Measurements from ENCODE around the gene B9D1. TPM values are rescaled to one million over a fixed set of nuclear protein-coding genes. Genes with fewer than 3 reads are reported as not detected.

B9D1 gene
- polyA plus RNA-seq, 1 of the 3 experiments (the other 2 are of a cell fraction) = 81.6 TPM

- Histone ChIP-seq H2AFZ (ENCODE audit: low read depth) (no peak overlapping the region), H4K20me1 (ENCODE audit: insufficient read depth) (no peaks in the 10 kb centered on the region), H3K79me2 (ENCODE audit: insufficient read depth) (no peaks in the 10 kb centered on the region), H3K36me3 (replicated peaks in 1 of 2; ENCODE audit: control insufficient read depth in 1 of 2, insufficient read depth in 2 of 2, low read length in 1 of 2) (no peaks in the 10 kb centered on the region), H3K27ac (ENCODE audit: low read depth in 2 of 2, low read length in 1 of 2) (peak overlapping the region in 1 of 2 experiments; percentile 90; a peak in 2 of 4 replicates), H3F3A (replicated peaks; ENCODE audit: insufficient read depth) (peaks cover 28% of the 10 kb centered on the region), H3K27me3 (ENCODE audit: insufficient read depth) (no peaks in the 10 kb centered on the region), H3K9ac (peak overlapping the region; percentile 44; the same call in 1 of the 2 replicates), H3K9me2 (no peaks in the 10 kb centered on the region), H3K4me2 (peak overlapping the region; percentile 35; the same call in 1 of the 2 replicates), H3K4me1 (ENCODE audit: control insufficient read depth in 1 of 2, insufficient read depth in 2 of 2, low read depth in 1 of 2, low read length in 1 of 2) (peaks cover 13 to 20% of the 10 kb centered on the region in 2 experiments; a peak in 3 of 4 replicates), H3K4me3 (ENCODE audit: low read depth in 2 of 2, low read length in 1 of 2) (no peak overlapping the region), H3K9me3 (no peaks in the 10 kb centered on the region)
- TF ChIP-seq USF1 (IDR thresholded peaks at IDR 0.05; ENCODE audit: borderline replicate concordance, low read depth) (no peak), TCF12 (IDR thresholded peaks at IDR 0.05) (no peak), NRF1 (IDR thresholded peaks at IDR 0.05; ENCODE audit: low read depth, low read length) (no peak), FOXM1 (IDR thresholded peaks at IDR 0.05; ENCODE audit: low read depth) (no peak), EZH2phosphoT487 (IDR thresholded peaks at IDR 0.05; ENCODE audit: borderline replicate concordance, low read depth) (no peak), TAF1 (IDR thresholded peaks at IDR 0.05; ENCODE audit: borderline replicate concordance, low read depth, low read length) (no peak), MEF2A (IDR thresholded peaks at IDR 0.05; ENCODE audit: borderline replicate concordance, low read depth) (no peak), USF2 (IDR thresholded peaks at IDR 0.05; ENCODE audit: borderline replicate concordance, low read depth, low read length) (no peak), CTCF (IDR thresholded peaks at IDR 0.05) (no peak), RFX5 (IDR thresholded peaks at IDR 0.05; ENCODE audit: low read length) (no peak), PBX3 (IDR thresholded peaks at IDR 0.05) (no peak), SMC3 (IDR thresholded peaks at IDR 0.05; ENCODE audit: low read depth, low read length) (no peak)
- no peak for DNase-seq
- 89% methylated on average over 8 of the region's 13 CpGs for WGBS (ENCODE audit: low lambda C conversion rate)
- ChIA-PET POLR2A (no interaction called here), CTCF (interaction anchor here (1.2 to 1.7 kb wide), 3 partner anchors 8 to 102 kb away, joined by 4 to 8 read pairs (median 7); partner anchors contain the start of gene B9D1)
Measured at GRCh38 chr17:19345486-19346350, 16.8 kb downstream of the B9D1 start.

Measured in SK-N-SH (cell line).